ENCODE data around the gene GATA3.

Gene GATA3

DNA sequence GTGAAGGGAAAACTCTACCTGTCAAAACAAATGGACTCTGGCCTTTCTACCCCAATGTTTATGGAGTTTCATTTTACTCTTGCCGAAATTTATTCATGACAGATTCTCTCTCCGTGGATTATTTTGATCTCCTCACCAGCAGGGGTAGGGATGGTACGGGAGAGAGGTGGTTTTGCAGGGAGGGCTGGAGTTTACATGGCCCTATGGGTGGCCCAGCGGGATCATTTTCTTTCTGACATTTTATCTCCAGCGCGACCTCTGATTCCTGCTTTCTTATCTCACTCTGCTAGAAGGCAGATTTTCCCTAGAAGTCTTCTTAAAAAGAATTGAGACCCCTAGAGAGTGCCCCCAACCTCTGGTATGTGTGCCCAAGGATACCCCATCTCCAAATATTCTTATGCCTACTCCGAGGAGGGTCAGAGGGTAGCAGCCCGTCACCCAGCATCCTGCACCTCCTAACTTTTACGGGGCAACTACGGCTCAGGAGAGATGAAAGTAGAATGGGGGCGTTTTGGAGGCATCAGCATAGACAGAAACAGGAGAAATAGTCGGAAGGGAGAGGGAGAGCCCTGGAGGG, 10.1 kb upstream of the GATA3 start:
- no peak for DNase-seq (ENCODE audit: low read depth)
- no peak for TF ChIP-seq CTCF (IDR thresholded peaks at IDR 0.05; ENCODE audit: control insufficient read depth, extremely low read depth, insufficient read depth)
- H3K4me3 ChIP-seq (ENCODE audit: low read depth, low read length), result no peak overlapping the region

DNA sequence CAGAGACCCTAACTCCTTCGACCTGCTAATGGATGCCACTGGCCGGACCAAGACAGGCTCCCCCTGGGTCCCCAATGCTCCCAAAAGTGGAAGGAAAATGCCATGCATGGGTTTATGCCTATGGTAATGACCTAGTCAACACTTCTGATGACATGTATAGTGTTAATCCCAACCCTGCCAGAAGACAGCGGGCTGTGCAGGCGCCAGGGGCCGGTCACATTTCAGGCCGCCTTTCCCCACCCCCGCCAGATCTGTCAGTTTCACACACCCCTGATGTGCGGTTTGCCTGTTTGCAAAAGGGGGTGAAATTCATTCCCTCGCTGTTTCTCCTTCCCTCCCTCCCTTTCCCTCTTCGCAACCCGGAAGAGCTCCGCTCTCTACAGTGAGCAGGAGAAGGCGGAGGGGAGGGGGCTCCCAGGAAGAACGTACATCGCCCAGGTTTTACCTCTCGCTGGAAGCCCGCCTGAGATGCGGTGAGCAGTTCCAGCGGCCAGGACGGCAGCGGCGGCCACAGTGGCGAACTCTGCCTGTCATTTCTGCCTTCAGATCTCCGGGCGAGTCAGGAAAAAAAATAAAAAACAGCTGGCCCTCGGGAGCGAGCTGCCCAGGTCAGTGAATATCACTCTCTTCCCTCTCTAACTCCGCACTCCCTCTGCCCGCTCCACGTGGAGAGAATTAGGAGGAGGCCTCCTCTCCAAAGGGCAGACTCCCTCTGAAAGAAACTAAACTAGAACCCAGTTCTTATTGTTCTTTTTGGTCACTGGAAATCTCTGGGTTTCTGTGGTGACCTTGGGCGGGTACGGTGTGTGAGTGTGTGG, 9.4 kb upstream of the GATA3 start:
- TF ChIP-seq CTCF (IDR thresholded peaks at IDR 0.05; ENCODE audit: control insufficient read depth, extremely low read depth, insufficient read depth), result no peak
- DNase-seq (ENCODE audit: low read depth), result no peak
- no peak overlapping the region for H3K4me3 ChIP-seq (ENCODE audit: low read depth, low read length)

DNA sequence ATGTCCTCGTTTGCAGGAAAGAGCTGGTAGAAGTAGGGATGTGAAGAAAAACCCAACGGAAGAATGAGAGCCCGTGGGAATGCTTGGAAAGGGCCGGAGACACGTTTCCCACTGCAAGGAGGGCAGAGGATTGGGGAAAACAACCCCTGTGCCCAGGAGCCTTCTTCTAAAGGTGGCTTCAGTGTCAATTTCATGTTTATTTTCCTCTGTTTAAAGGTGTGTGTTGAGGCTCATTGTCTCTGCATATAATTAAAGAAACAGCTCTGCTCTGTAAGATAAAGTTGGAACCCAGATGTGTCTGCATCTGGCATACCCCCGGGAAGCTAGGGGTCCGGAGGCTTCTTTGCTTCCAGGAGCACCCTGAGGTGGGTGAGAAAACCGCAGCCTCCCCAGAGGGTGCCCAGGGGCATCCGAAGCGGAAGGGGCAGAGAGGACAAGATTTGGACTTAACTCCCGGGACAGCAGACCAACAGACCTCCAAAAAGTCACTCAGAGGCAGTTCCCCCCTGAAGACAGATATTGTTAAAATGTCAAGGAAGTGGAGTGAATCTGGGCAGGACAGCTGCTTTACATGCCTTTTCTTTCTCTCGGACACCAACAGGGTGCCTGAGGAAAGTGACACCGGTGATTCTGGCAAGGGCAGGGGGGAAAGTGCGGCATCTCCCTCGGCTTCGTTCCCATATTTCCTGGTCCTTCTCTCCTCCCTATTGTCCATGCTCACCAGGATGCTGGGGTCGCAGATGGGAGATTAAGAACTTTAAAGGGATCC, 8.6 kb upstream of the GATA3 start:
- DNase-seq (ENCODE audit: low read depth), result no peak
- H3K4me3 ChIP-seq (ENCODE audit: low read depth, low read length), result no peak overlapping the region
- no peak for TF ChIP-seq CTCF (IDR thresholded peaks at IDR 0.05; ENCODE audit: control insufficient read depth, extremely low read depth, insufficient read depth)

DNA sequence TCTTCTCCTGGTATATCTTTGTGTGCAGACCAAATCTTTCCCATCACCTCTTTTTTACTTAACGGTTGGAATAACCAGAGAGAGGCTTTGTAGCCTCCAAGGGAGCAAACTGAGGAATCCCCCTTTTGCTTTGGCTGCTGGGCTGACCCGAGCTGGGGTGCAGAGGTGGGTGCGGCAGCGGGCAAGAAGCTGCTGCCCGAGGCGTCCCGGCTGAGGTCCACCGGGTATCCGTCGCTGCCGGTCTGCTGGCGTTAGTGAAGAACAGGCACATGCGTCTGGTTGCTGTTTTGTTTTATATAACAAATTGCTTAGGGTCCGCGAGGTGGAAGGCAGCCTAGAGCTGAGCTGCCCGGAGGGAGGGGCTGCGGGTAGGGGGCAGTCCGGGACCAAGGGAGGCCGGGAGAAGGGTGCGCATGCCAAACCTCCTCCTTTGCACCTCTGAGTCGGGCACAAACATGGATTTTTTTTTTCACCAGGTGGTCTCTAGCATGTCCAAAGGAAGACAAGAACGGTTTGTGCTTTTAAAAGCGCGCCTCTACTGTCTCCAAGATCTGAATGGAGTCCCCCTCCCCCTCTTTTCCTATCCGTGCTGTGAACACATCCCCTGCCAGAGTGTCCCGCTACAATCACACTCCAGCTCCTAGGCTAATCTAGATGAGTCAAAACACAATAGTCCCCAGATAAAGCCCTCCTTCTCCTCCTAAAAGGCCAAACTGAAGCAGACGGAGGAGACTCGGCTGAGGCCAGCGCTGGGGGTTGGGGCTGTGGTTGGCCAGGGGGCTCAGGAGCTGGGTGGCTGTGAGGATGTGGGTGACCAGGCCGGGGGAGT, 6.8 kb upstream of the GATA3 start:
- TF ChIP-seq CTCF (IDR thresholded peaks at IDR 0.05; ENCODE audit: control insufficient read depth, extremely low read depth, insufficient read depth), result no peak
- no peak for DNase-seq (ENCODE audit: low read depth)
- H3K4me3 ChIP-seq (ENCODE audit: low read depth, low read length), result no peak overlapping the region

GRCh38 chr10:8048281-8049008, 6.0 kb upstream of the GATA3 start:
- no peak for DNase-seq (ENCODE audit: low read depth)
- no peak overlapping the region for H3K4me3 ChIP-seq (ENCODE audit: low read depth, low read length)

More at GRCh38 chr10:8048281-8049008, 6.0 kb upstream of the GATA3 start:
- TF ChIP-seq CTCF (IDR thresholded peaks at IDR 0.05; ENCODE audit: control insufficient read depth, extremely low read depth, insufficient read depth), result no peak
